ENCODE measurements around the gene AFF2.

GRCh38 chrX:148537556-148538182 is 37.3 kb downstream of the AFF2 start:
- no peak for TF ChIP-seq EZH2phosphoT487 (IDR thresholded peaks at IDR 0.05; ENCODE audit: insufficient read depth, low read depth)
- no peak for TF ChIP-seq EZH2 (IDR thresholded peaks at IDR 0.05; ENCODE audit: insufficient read depth, poor library complexity, severe bottlenecking)
